ENCODE data around the gene TYMP.

The TYMP gene

GRCh38 chr22:50483977-50484853 lies 45.6 kb downstream of the TYMP start:
- no peak for DNase-seq (ENCODE audit: low read depth, low spot score)

DNA sequence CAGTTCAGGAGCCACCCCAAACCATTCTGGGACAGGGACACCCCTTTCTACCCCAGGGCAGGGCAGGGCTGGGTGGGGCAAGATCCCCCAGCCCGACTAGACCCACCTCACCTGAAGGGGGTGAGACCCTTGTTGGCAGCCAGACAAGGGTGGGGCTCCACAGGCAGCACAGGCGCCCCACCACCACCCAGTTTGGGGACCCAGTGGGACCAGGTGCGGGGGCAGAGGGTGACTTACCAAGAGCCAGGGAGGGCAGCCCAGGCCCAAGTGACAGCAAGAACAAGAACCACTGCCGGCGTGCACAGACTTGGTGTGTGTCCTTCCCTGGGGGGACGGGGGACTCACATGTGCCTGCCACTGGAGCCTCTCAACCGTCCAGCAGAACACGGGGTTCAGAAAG lies 46.3 kb downstream of the TYMP start:
- DNase-seq (ENCODE audit: low read depth, low spot score), result no peak

DNA sequence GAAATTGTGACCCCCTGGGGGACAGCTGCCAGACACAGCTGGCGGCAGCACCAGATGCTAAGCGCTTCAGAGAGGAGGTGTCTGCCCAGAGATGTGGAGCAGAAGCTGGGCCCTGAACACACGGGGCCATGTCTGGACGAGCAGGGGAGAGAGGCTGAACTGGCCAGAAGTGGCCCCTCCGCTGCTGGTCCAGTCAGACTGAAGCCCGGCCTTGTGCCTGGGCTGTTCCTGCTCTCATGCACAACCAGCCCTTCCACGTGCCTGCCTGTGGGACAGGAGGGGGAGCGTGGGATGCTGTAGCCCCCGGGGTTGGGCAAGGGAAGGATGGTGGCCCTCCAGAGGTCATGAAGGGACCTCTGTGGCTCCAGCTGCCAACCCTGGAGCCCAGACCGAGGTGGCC lies 46.7 kb downstream of the TYMP start:
- no peak for DNase-seq (ENCODE audit: low read depth, low spot score)

DNA sequence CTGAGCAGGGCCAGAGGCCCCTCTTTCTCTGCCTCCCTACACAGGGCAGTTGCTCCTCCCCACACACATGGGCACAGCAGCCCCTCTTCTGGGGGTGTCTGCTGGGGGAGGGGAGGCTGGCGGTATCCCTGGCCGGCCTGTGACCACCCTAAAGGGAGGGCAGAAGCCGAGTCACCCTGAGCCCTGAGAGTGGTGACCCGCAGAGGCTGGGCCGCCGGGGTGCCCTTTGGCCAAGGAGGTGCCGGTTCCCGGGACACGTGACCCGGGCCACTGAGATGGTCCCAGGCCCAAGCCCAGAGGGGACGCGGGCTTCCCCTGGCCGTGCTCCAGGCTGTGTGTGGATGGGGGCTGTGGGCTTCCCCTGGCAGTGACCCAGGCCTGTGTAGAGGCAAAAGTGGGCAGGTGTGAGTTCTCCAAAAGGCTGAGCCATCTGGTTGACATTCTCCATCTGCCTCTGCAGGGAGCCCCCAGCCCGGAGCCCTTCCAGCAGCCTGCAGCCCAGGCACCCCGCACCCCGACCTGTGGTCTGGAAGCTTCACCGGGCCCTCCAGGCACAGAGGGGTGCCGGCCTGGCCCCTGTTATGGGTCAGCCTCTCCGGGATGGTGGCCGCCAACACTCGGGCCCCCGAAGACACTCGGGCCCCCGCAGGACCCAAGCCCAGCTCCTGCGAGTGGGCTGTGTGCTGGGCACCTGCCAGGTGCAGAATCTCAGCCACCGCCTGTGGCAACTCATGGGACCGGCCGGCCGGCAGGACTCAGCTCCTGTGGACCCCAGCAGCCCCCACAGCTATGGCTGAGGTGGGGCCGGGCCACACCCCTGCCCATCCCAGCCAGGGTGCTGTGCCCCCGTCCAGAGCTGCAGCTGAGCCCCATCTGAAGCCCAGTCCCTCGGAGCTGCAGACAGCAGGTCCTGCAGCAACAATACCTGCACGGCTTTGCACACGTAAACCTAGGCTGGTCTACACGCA lies 47.4 kb downstream of the TYMP start:
- no peak for DNase-seq (ENCODE audit: low read depth, low spot score)

DNA sequence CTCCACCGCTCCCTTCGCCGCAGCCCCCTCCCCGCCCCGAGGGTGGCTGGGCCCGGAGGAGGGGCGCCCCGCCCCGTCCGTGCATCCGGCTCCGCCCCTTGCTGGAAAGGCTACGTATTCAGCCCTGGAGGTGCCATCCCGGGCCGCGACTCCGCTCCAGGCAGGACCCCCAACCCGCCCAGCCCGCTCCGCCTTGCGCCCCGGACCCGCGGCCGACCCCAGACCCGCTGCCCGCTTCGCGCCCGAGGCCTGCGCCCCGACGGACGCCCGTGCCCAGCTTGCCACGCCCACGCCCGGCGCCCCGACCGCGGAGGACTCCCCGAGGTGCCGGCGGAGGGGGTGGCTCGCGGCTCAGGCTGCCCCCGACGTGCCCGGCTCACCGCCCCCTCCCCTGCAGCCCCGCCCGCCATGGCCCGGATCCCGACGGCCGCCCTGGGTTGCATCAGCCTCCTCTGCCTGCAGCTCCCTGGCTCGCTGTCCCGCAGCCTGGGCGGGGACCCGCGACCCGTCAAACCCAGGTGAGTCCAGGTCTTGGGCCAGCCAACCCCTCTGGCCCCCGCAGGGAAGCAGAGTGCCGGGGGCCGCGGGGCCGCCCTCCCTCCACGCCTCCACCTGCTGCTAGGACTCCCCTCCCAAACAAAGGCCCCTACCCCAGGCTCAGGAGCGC lies 48.2 kb downstream of the TYMP start, which contains the start of gene ADM2:
ADM2 (plus strand) TSS at position 104 of the 667 bp plus-strand sequence; CDS start at position 409, 305 bp downstream.
- no peak for DNase-seq (ENCODE audit: low read depth, low spot score)

DNA sequence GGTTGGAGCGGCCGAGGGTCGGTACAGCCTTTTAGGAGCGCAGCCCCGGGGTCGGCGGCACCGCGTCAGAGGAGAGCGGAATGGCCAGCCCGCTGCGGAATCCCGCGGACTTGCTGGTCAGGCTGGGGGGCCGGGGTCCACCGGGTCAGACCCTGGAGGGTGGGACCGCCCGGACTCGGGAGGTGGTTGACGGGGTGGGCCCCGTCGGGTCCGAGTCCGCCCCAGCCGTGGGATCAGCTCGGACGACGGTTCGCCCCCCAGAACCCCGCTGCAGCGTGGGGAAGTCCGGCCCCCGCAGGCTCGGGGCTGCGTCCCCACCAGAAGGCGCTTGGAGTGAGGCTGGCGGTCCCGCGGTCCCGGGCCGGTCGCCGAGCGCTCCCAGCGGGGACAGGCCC lies 48.8 kb downstream of the TYMP start:
- no peak for DNase-seq (ENCODE audit: low read depth, low spot score)

DNA sequence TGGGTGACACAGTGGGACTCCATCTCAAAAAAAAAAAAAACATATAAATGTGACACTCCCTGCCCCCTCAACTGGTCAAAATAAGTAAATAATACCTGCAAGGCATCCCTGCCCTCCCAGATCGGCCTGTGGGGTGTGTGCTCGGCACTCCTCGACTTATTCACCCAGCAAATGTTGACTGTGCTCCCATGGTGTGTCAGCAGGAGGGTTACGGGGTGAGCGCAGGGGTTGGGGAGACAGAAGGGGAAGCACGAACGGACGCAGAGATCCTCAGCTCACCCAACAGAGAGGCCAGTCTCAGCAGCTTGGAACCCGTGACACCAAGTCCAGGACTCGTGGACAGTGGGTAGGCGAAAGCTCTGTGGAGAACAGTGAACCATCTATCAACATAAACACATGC lies 50.1 kb downstream of the TYMP start:
- no peak for DNase-seq (ENCODE audit: low read depth, low spot score)

DNA sequence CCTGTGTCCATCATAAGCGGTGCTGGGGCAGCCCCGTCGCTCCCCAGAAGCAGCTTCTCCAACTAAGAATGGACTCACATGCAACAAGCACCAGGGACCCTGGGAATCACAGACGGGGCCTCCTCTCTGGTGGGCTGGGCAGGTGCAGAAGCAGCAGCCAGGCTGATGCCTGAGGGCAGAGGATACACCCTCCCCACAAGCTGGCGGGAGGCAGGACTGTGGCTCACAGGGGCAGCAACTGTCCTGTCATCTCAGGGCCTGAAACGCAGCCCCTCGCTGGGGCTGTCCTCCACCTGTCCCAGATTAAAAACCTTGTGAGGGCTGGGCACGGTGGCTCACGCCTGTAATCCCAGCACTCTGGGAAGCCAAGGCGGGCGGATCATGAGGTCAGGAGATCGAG lies 51.9 kb downstream of the TYMP start:
- DNase-seq (ENCODE audit: low read depth, low spot score), result no peak

DNA sequence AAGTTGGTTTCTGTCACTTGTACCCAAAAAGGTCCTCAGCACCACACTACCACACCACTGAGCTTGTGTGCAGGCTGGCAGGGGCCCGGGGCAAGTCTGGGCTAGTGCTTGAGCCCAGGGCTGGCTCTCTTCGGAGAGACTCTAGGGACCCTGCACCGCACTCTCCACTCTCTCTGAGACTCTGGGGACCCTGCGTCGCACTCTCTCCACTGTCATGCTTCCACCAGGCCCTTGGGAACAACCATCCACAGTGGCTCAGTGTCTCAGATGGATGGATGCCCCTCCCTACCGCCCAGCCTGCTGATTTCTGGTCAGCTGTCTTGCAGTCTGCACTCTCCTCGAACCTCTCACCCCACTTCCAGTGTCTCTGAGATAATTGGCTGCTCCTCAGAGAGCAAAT lies 52.9 kb downstream of the TYMP start:
- DNase-seq (ENCODE audit: low read depth, low spot score), result no peak
